ENCODE measurements around the gene NTN4.

Gene NTN4

GRCh38 chr12:95653771-95654546 is 136.6 kb downstream of the NTN4 start:
- DNase-seq, result no peak

- DNase-seq, result no peak
These were observed 138.9 kb downstream of the NTN4 start for GRCh38 chr12:95651681-95652080.

GRCh38 chr12:95648990-95649791 is 141.4 kb downstream of the NTN4 start:
- DNase-seq, result no peak

GRCh38 chr12:95646781-95647190 is 143.8 kb downstream of the NTN4 start:
- no peak for DNase-seq

- DNase-seq, result no peak
These were observed 147.3 kb downstream of the NTN4 start for GRCh38 chr12:95643256-95643655.

- DNase-seq, result no peak
These were observed 148.0 kb downstream of the NTN4 start for GRCh38 chr12:95642583-95642982.

- no peak for DNase-seq
These were observed 149.1 kb downstream of the NTN4 start for GRCh38 chr12:95641299-95641952.

- no peak for DNase-seq
These were observed 150.0 kb downstream of the NTN4 start for GRCh38 chr12:95640516-95640915.

- DNase-seq, result no peak
These were observed 153.0 kb downstream of the NTN4 start for GRCh38 chr12:95637471-95638155.

GRCh38 chr12:95637010-95637409 is 153.6 kb downstream of the NTN4 start:
- no peak for DNase-seq

GRCh38 chr12:95634622-95635621 is 155.6 kb downstream of the NTN4 start:
- DNase-seq, result no peak

- no peak for DNase-seq
These were observed 156.7 kb downstream of the NTN4 start for GRCh38 chr12:95633732-95634465.

GRCh38 chr12:95633049-95633731 is 157.4 kb downstream of the NTN4 start:
- DNase-seq, result no peak

GRCh38 chr12:95630496-95630895 is 160.1 kb downstream of the NTN4 start:
- no peak for DNase-seq

- DNase-seq, result no peak
These were observed 161.2 kb downstream of the NTN4 start for GRCh38 chr12:95629392-95629791.

- DNase-seq, result no peak
These were observed 163.7 kb downstream of the NTN4 start for GRCh38 chr12:95626854-95627253.

GRCh38 chr12:95625012-95625411 is 165.6 kb downstream of the NTN4 start:
- DNase-seq, result no peak

GRCh38 chr12:95624589-95624988 is 166.0 kb downstream of the NTN4 start:
- DNase-seq, result no peak

- peak; percentile 4 to 9 for DNase-seq
These were observed 166.9 kb downstream of the NTN4 start for GRCh38 chr12:95623554-95624170.

- no peak for DNase-seq
These were observed 167.7 kb downstream of the NTN4 start for GRCh38 chr12:95622879-95623278.

Measured in stimulated activated CD4-positive, alpha-beta T cell treated with anti-CD3 and anti-CD28 coated beads, Interleukin-4, amount 100 ng/mL, for 4 hours (primary cell).